ENCODE results near the gene JMJD1C.

GRCh38 chr10:63252095-63252762 lies 213.5 kb downstream of the JMJD1C start:
- TF ChIP-seq CTCF (IDR thresholded peaks at IDR 0.05) = no peak
- TF ChIP-seq POLR2A (IDR thresholded peaks at IDR 0.05) = no peak
